HepG2 (cell line): ENCODE measurements around the gene DCC. TPM values are rescaled to one million over a fixed set of nuclear protein-coding genes. Genes with fewer than 3 reads are reported as not detected.

Source experiments
- ATAC-seq: fragments of 200-7000 bp; cut with Tn5 transposase; 3 replicates; pipeline ENCODE4 v1.9.1; 2020; ENCODE audit warnings: mild to moderate bottlenecking, moderate library complexity
- BruUV-seq: library from RNA; stranded (reverse); fragments of 400-500 nt; replicated peaks from 2 replicates; lab custom pipeline; 2021; lab: Mats Ljungman, UMichigan
- CTCF ChIA-PET: fragments of 300-600 bp; formaldehyde crosslinking; extraction: SDS; loops from one replicate; lab custom pipeline; 2021; ENCODE audit warnings: low total read pairs, inconsistent platforms, low intra/inter-chr PET ratio; lab: Yijun Ruan, JAX
- POLR2A ChIA-PET: fragments of 350-600 bp; sonication (Branson Sonifier 250); formaldehyde crosslinking; loops from one replicate; lab custom pipeline; 2020; ENCODE audit warnings: antibody characterized with exemption, inconsistent platforms; lab: Yijun Ruan, JAX
- DNase-seq: peaks from one replicate; pipeline ENCODE4 v3.0.0-alpha.2; 2015; ENCODE audit warnings: low spot score
- FAIRE-seq: peaks from 3 replicates; lab custom pipeline; 2011; peaks lifted over from hg19 to GRCh38; lab: Jason Lieb, UNC
- H2AFZ ChIP-seq: one replicate; pipeline ENCODE4 v1.6.1; 2011; ENCODE audit warnings: low read length, inconsistent platforms
- H3K27ac ChIP-seq: fragments of 300-600 bp; 3 replicates; pipeline ENCODE4 v1.8.0; 2011; ENCODE audit warnings: mixed run types, mild to moderate bottlenecking, mixed read lengths, low read length, inconsistent platforms; ENCODE audit not compliant: insufficient read depth; ENCODE audit errors: extremely low read length
- H3K27me3 ChIP-seq, 2 experiments: fragments of 200-600 bp in 1 of 2; 2 replicates in 1 of 2; 3 replicates in 1 of 2; pipeline versions ENCODE4 v1.6.0 to v1.8.0; 2011; ENCODE audit warnings: low read length in 2 of 2, mild to moderate bottlenecking in 2 of 2, moderate library complexity in 2 of 2, inconsistent platforms in 1 of 2; ENCODE audit not compliant: insufficient read depth in 2 of 2, control insufficient read depth in 1 of 2
- H3K36me3 ChIP-seq, 2 experiments: fragments of 200-600 bp in 1 of 2; replicated peaks in 1 of 2; 2 replicates in 1 of 2; 3 replicates in 1 of 2; pipeline versions ENCODE4 v1.5.1 to v1.8.0; 2011; ENCODE audit warnings: low read length in 2 of 2, inconsistent platforms in 1 of 2; ENCODE audit not compliant: insufficient read depth in 2 of 2, control insufficient read depth in 1 of 2
- H3K4me1 ChIP-seq: 2 replicates; pipeline ENCODE4 v1.5.1; 2012; ENCODE audit warnings: low read length, inconsistent platforms; ENCODE audit not compliant: insufficient read depth
- H3K4me2 ChIP-seq: 2 replicates; pipeline ENCODE4 v1.6.0; 2011; ENCODE audit warnings: low read depth, low read length, inconsistent platforms
- H3K4me3 ChIP-seq, 3 experiments: fragments of 200-600 bp in 1 of 3; sonication (generic), shearing (Covaris generic) in 1 of 3; replicated peaks in 1 of 3; 2 replicates each; pipeline ENCODE4 v1.5.1; 2011 to 2016; ENCODE audit warnings: low read length in 3 of 3, inconsistent platforms in 2 of 3, low read depth in 2 of 3, mild to moderate bottlenecking in 2 of 3, control low read depth in 1 of 3, mixed read lengths in 1 of 3; ENCODE audit not compliant: insufficient read depth in 1 of 3
- H3K79me2 ChIP-seq: one replicate; pipeline ENCODE4 v1.6.1; 2011; ENCODE audit warnings: low read length, inconsistent platforms; ENCODE audit not compliant: insufficient read depth
- H3K9ac ChIP-seq: 2 replicates; pipeline ENCODE4 v1.6.0; 2011; ENCODE audit warnings: mild to moderate bottlenecking, low read depth, low read length, inconsistent platforms; ENCODE audit not compliant: insufficient read depth
- H3K9me3 ChIP-seq: 2 replicates; pipeline ENCODE4 v1.5.1; 2012; ENCODE audit warnings: mild to moderate bottlenecking, low read length
- H4K20me1 ChIP-seq: 2 replicates; pipeline ENCODE4 v1.6.0; 2011; ENCODE audit warnings: inconsistent platforms, mild to moderate bottlenecking, low read length, moderate library complexity; ENCODE audit not compliant: insufficient read depth
- AGO1 ChIP-seq: fragments of 200-400 bp; formaldehyde crosslinking; IDR thresholded peaks from 2 replicates; pipeline ENCODE4 v1.6.1; 2017; ENCODE audit warnings: mild to moderate bottlenecking, low read depth, low read length, moderate library complexity; ENCODE audit not compliant: poor library complexity, severe bottlenecking
- MAFK ChIP-seq, 2 experiments: IDR thresholded peaks in 1 of 2; conservative IDR thresholded peaks in 1 of 2; 2 replicates each; pipeline ENCODE4 v1.6.1; 2011; ENCODE audit warnings: improper control_type of control experiment in 2 of 2, low read length in 2 of 2
- POLR2G ChIP-seq: fragments of 200-400 bp; formaldehyde crosslinking; IDR thresholded peaks from 2 replicates; pipeline ENCODE4 v1.6.1; 2018; ENCODE audit warnings: mild to moderate bottlenecking, low read depth, low read length, moderate library complexity
- TCF7 ChIP-seq: sonication (generic); IDR thresholded peaks from 2 replicates; pipeline ENCODE4 v1.6.1; 2016; ENCODE audit warnings: antibody characterized with exemption, low read depth
- TERF1 ChIP-seq: sonication (generic); formaldehyde crosslinking; IDR thresholded peaks from 2 replicates; pipeline ENCODE4 v1.8.0; 2022; ENCODE audit warnings: mild to moderate bottlenecking, missing genetic modification reagents, moderate library complexity
- ZBTB44 ChIP-seq: sonication (generic); formaldehyde crosslinking; IDR thresholded peaks from 2 replicates; pipeline ENCODE4 v1.4.0; 2020; ENCODE audit warnings: missing genetic modification reagents
- ZNF530 ChIP-seq: sonication (generic); formaldehyde crosslinking; IDR thresholded peaks from 2 replicates; pipeline ENCODE4 v1.5.0; 2020; ENCODE audit warnings: low read depth, mild to moderate bottlenecking, missing genetic modification reagents
- ZNF580 ChIP-seq: IDR thresholded peaks from 2 replicates; pipeline ENCODE4 v1.6.1; 2016; ENCODE audit warnings: low read depth, borderline replicate concordance
- ZNF607 ChIP-seq: sonication (generic); formaldehyde crosslinking; IDR thresholded peaks from 2 replicates; pipeline ENCODE4 v1.5.1; 2020; ENCODE audit warnings: missing genetic modification reagents, mild to moderate bottlenecking, borderline replicate concordance
- WGBS: methylation state at CpG from one replicate; pipeline ENCODE4 v1.1.6; 2017; ENCODE audit warnings: low lambda C conversion rate; 5-methylcytosine and 5-hydroxymethylcytosine counted together
- in situ Hi-C: cut with HindIII; loops from 2 replicates; pipeline ENCODE4 v1.10.0; 2017; ENCODE audit warnings: low pct_unique_long_range_greater_than_20kb; ENCODE audit not compliant: extremely low pct_ligation_motif_present
- intact Hi-C: fragments of 100-400 bp; cut with micrococcal nuclease; formaldehyde crosslinking; loops from one replicate; pipeline ENCODE4 v1.10.0; 2022; ENCODE audit not compliant: unreplicated experiment
- polyA plus RNA-seq, 8 experiments: library from polyadenylated mRNA; depleted of rRNA in 3 of 8; stranded (reverse) in 7 of 8; unstranded in 1 of 8; fragments of >200 nt; fragmentation: Illumina TruSeq in 4 of 8; extraction: Trizol in 4 of 8; gene quantifications; 2 replicates each; pipeline versions ENCODE4 v1.2.1 to v1.2.3, GENCODE V29; 2011 to 2016; ENCODE audit warnings: low read depth in 4 of 8, missing spikeins in 1 of 8, mixed read lengths in 1 of 8; ENCODE audit not compliant: insufficient read depth in 1 of 8
- total RNA-seq, 5 experiments: library from RNA; depleted of rRNA; stranded (reverse); fragments of >200 nt; fragmentation: Illumina TruSeq; extraction: Trizol; gene quantifications; 2 replicates each; pipeline ENCODE4 v1.2.3, GENCODE V29; 2016; ENCODE audit warnings: low read depth in 1 of 5

DCC gene
- total and polyA plus RNA-seq, 2 of the 13 experiments (the other 11 are each of a cell fraction or from before 2014, with no cell fraction given), result not detected

- intact Hi-C loops, result no loop called here
- ChIA-PET POLR2A (no interaction called here), CTCF (no interaction called here)
- no TSS peak for BruUV-seq
- no peaks in the 10 kb centered on the region for H3K79me2 ChIP-seq
- no peak overlapping the region for H3K9ac ChIP-seq
- peaks cover 24% of the 10 kb centered on the region for H3K9me3 ChIP-seq
- H3K4me1 ChIP-seq, result no peaks in the 10 kb centered on the region
- FAIRE-seq, result no peak
- no peak overlapping the region for H3K4me2 ChIP-seq
- H4K20me1 ChIP-seq, result no peaks in the 10 kb centered on the region
- H3K36me3 ChIP-seq, result no peaks in the 10 kb centered on the region
- no peak for TF ChIP-seq TCF7
- TF ChIP-seq MAFK (conservative IDR thresholded peaks at IDR 0.05 in 1 of 2, IDR thresholded peaks at IDR 0.05 in 1 of 2; ENCODE audit: low read length in 2 of 2), result peak in 1 of 2 experiments; percentile 13; a peak in 1 of 4 replicates
- WGBS, result 2% methylated on average over 4 of the region's 4 CpGs
- H3K27ac ChIP-seq, result no peak overlapping the region
- in situ Hi-C loops, result no loop called here
- DNase-seq, result no peak
- no peak overlapping the region for H3K4me3 ChIP-seq
- no peaks in the 10 kb centered on the region for H3K27me3 ChIP-seq
- no peak overlapping the region for H2AFZ ChIP-seq
- no peak for ATAC-seq
Measured at GRCh38 chr18:52489396-52490306, 149.7 kb downstream of the DCC start.

- Histone ChIP-seq H3K4me1 (peaks cover 13% of the 10 kb centered on the region; the same call in 1 of the 2 replicates), H3K9ac (no peak overlapping the region), H3K4me3 (no peak overlapping the region), H4K20me1 (no peaks in the 10 kb centered on the region), H3K27ac (no peak overlapping the region), H3K79me2 (no peaks in the 10 kb centered on the region), H3K36me3 (no peaks in the 10 kb centered on the region), H3K4me2 (no peak overlapping the region), H2AFZ (no peak overlapping the region), H3K27me3 (no peaks in the 10 kb centered on the region), H3K9me3 (peaks cover 35% of the 10 kb centered on the region)
- TF ChIP-seq POLR2G (no peak), ZBTB44 (CRISPR knock-in tag) (no peak), ZNF580 (CRISPR knock-in tag) (no peak), AGO1 (no peak), ZNF530 (CRISPR knock-in tag) (no peak), TERF1 (CRISPR knock-in tag) (no peak), ZNF607 (CRISPR knock-in tag) (no peak)
- in situ Hi-C loops, result no loop called here
- no TSS peak for BruUV-seq
- ATAC-seq (no peak), FAIRE-seq (no peak), DNase-seq (no peak)
- ChIA-PET POLR2A (no interaction called here), CTCF (no interaction called here)
- intact Hi-C loops, result no loop called here
Measured at GRCh38 chr18:52496426-52496825, 156.4 kb downstream of the DCC start.
